HUES6 (cell line): Measurements from ENCODE around the gene GSG1L.

ENCODE experiments used
- H3K27ac ChIP-seq: 2 replicates; pipeline ENCODE4 v1.7.0; 2013; ENCODE audit warnings: low read depth, mild to moderate bottlenecking, low read length, inconsistent platforms
- H3K27me3 ChIP-seq: 2 replicates; pipeline ENCODE4 v1.6.1; 2013; ENCODE audit warnings: low read length; ENCODE audit not compliant: control insufficient read depth, insufficient read depth
- H3K36me3 ChIP-seq: 2 replicates; pipeline ENCODE4 v1.6.1; 2013; ENCODE audit warnings: low read length; ENCODE audit not compliant: control insufficient read depth, insufficient read depth
- H3K4me1 ChIP-seq: 2 replicates; pipeline ENCODE4 v1.6.1; 2013; ENCODE audit warnings: low read length; ENCODE audit not compliant: control insufficient read depth, insufficient read depth
- H3K4me3 ChIP-seq: 2 replicates; pipeline ENCODE4 v1.5.1; 2013; ENCODE audit warnings: low read depth, low read length
- H3K9ac ChIP-seq: one replicate; pipeline ENCODE4 v1.6.1; 2013; ENCODE audit warnings: mild to moderate bottlenecking, low read length
- H3K9me3 ChIP-seq: 2 replicates; pipeline ENCODE4 v1.6.1; 2013; ENCODE audit warnings: low read depth, low read length; ENCODE audit not compliant: control insufficient read depth, insufficient read depth

GSG1L gene

DNA sequence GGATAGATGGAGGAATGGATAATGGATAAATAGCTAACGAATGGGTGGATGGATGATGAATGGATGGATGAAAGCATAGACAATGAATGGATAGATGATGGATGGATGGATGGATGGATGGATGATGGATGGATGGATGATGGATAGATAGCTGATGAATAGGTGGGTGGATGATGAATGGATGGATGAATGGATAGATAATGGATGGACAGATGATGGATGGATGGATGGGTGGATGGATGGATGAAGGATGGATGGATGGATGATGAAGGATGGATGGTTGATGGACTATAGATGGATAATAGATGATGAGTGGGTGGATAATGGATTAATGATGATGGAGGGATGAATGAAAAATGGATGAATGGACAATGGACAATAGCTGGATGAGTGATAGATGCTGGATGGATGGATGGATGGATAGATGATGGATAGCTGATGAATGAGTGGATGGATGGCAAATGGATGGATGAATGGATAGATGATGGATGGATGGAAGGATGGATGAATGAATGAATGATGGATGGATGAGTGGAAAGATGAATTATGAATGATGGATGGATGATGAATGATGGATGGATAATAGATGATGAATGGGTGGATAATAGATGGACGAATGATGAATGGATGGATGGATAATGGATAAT is 273.8 kb downstream of the GSG1L start:
- Histone ChIP-seq H3K9ac (no peak overlapping the region), H3K27ac (no peak overlapping the region), H3K36me3 (no peaks in the 10 kb centered on the region), H3K27me3 (no peaks in the 10 kb centered on the region; the same call in 1 of the 2 replicates), H3K4me1 (no peaks in the 10 kb centered on the region), H3K4me3 (no peak overlapping the region), H3K9me3 (no peaks in the 10 kb centered on the region)

DNA sequence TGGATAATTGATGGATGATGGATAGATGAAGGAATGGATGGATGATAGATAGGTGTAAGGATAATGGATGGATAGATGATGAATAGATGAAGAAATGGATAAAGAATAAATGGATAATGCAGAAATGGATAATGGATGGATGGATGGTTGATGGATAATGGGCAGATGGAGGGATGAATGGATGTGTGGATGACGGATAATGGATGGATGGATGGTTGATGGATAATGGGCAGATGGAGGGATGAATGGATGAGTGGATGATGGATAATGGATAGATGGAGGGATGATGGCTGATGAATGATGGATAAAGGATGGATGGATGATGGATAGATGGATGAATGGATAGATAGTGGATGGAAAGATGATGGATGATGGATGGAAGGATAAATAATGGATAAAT is 274.4 kb downstream of the GSG1L start:
- no peaks in the 10 kb centered on the region for H3K9me3 ChIP-seq
- no peak overlapping the region for H3K27ac ChIP-seq
- no peak overlapping the region for H3K9ac ChIP-seq
- no peaks in the 10 kb centered on the region; the same call in 1 of the 2 replicates for H3K27me3 ChIP-seq
- H3K36me3 ChIP-seq = no peaks in the 10 kb centered on the region
- H3K4me3 ChIP-seq = no peak overlapping the region
- H3K4me1 ChIP-seq = no peaks in the 10 kb centered on the region

DNA sequence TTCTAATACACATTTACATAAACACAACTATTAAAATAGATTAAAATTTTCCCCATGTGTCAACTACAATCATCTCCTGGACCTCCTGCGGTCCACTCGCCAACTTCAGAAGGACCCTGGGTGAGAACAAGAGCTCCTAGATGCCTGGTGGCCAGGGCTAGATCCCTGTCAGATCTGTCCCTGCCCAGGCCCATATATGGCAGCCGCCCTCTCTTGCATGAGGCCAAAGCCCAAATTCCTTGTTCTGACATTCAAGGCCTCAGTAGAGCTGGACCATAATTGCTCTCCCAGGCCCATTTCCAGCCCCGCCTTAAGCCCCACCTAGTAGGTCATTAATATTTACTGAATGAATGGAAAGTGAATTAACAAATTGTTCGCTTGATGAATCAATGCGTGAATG is 275.8 kb downstream of the GSG1L start:
- no peaks in the 10 kb centered on the region for H3K9me3 ChIP-seq
- no peaks in the 10 kb centered on the region for H3K4me1 ChIP-seq
- H3K27ac ChIP-seq = no peak overlapping the region
- no peak overlapping the region for H3K4me3 ChIP-seq
- H3K27me3 ChIP-seq = no peaks in the 10 kb centered on the region; the same call in 1 of the 2 replicates
- no peaks in the 10 kb centered on the region for H3K36me3 ChIP-seq
- no peak overlapping the region for H3K9ac ChIP-seq

DNA sequence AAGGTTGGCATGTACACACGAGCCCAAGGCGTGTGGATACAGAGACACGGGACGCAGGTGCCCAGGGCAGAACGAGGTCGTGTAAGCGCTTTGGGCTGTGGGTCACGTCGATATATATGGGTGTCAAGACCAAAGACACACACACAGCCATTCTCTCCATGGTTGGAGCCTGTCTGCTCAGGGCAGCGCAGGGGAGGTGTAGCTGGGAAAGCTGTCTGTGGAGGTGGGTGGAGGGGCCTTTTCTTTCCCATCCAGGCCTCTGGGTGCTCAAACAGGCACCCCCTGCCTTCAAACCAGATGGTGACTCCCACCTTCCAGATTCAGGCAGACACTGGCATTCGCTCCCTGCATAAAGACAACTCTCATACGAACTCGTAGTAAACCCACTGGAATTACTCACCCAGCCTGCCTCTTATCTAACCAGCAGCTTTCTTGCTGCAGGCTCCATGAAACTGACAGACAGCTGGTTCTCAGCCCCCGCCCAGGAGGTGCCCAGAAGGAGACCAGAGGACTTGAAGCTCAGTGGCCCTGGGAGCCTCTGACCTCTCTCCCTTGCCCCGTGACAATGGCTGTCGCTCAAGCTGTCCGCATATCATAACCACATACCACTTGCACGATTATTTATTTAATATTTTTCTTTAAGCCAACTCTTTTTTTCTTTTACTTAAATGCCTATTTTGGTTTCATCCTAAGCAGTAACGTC is 276.4 kb downstream of the GSG1L start:
- H3K4me3 ChIP-seq = no peak overlapping the region
- H3K27me3 ChIP-seq = no peaks in the 10 kb centered on the region; the same call in 1 of the 2 replicates
- H3K27ac ChIP-seq = no peak overlapping the region
- no peaks in the 10 kb centered on the region for H3K4me1 ChIP-seq
- no peak overlapping the region for H3K9ac ChIP-seq
- H3K9me3 ChIP-seq = no peaks in the 10 kb centered on the region
- no peaks in the 10 kb centered on the region for H3K36me3 ChIP-seq

DNA sequence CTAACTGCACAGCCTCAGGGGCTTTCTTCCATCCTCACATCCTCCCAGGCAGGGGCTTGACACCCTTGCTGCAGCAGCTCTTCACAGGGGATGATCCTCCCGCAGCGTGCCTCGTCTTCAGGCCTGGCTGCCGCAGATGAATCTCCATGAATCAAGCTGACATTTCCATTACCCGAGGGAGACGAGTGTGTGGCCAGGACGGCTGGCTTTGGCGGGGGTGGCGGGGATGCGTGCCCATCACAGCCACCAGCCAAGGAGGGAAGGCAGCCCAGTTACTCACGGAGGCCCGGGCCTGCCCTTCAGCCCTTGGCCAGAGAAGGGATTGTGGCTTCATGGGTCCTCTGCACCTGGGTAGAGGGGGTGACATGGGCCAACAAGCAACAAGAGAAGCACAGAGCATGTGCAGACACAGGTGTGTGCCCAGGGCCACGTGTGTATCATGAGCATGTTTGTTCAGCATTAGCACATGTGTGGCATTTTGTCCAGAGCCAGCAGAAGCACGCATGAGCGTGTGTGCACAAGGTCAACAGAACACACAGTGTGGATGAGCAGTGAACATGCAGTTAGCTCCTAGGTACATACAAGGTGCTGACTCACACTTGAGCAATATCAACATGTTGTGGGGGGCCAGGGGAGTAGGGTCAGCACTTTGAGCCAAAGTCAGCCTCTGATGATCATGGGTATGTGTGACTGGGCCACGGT is 277.1 kb downstream of the GSG1L start:
- Histone ChIP-seq H3K36me3 (no peaks in the 10 kb centered on the region), H3K4me1 (no peaks in the 10 kb centered on the region), H3K27me3 (no peaks in the 10 kb centered on the region)

DNA sequence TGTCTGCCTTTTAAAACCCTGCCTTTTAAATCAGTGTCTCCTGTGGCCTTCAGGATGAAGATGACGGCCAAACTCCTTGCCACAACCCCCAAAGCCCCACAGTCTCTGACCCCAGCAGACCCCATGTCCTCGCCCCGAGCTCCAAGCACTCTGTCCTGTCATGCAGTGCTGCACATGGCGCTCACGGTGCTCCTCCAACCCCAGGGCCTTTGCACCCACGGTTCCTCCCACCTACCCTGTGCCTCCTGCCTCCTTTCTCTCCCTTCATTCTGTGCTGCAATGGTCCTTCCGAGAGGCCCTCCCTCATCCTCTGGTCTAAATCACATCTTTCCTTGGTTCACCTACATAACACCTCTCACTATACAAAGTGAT is 278.2 kb downstream of the GSG1L start:
- no peak overlapping the region for H3K27ac ChIP-seq
- H3K36me3 ChIP-seq = no peaks in the 10 kb centered on the region
- H3K4me1 ChIP-seq = no peaks in the 10 kb centered on the region
- H3K9me3 ChIP-seq = no peaks in the 10 kb centered on the region
- no peak overlapping the region for H3K9ac ChIP-seq
- no peaks in the 10 kb centered on the region for H3K27me3 ChIP-seq
- H3K4me3 ChIP-seq = no peak overlapping the region

More for the DNA sequence above, 277.1 kb downstream of the GSG1L start:
- no peak overlapping the region for H3K4me3 ChIP-seq
- H3K27ac ChIP-seq = no peak overlapping the region
- no peak overlapping the region for H3K9ac ChIP-seq
- H3K9me3 ChIP-seq = no peaks in the 10 kb centered on the region

DNA sequence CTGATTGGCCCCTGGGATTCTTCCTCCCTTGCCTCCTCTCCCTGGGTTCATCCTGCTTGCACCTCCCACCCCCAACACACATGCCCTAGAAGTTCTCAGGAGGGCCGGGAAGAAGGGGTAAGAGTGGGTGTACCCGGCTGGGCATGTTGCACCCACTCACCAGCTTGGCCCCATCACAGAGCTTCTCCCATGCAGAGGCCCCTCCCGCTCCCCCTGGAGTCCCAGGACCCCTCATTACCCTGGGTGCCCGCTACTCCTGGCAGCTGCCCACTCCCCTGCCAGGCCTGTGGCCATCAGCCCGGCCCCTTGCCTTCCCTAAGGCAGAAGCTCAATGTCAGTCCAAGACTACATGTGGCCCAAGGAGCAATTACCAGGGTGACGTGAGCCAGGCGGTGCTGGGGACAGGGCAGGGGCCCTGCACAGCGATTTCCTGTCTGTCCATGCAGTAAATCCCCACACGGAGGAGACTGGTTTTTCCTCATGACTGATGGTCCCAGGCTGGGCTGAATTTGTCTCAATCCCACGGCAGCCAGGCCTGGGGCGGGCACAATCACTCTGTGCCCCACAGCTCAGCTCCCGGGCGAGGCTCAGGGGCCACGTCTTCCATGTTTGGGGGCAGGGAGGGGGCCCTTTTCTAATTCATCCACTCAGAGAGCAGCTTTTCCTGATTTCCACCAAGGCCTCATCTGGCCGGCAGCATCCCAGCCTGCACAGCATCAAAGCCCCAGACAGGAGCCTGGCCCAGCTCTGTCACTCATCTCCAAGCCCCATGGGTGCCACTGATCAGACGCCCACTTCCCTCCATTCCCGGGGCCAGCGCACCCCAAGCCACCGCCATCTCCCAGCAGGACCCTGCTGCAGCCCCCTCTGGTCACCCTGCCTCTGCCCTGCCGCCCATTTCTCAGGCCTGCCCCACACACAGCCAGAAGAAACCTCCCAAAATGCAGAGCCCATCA is 278.9 kb downstream of the GSG1L start:
- H3K9ac ChIP-seq = no peak overlapping the region
- no peak overlapping the region for H3K27ac ChIP-seq
- no peaks in the 10 kb centered on the region for H3K27me3 ChIP-seq
- H3K4me3 ChIP-seq = no peak overlapping the region
- H3K9me3 ChIP-seq = no peaks in the 10 kb centered on the region
- H3K4me1 ChIP-seq = no peaks in the 10 kb centered on the region
- H3K36me3 ChIP-seq = no peaks in the 10 kb centered on the region

DNA sequence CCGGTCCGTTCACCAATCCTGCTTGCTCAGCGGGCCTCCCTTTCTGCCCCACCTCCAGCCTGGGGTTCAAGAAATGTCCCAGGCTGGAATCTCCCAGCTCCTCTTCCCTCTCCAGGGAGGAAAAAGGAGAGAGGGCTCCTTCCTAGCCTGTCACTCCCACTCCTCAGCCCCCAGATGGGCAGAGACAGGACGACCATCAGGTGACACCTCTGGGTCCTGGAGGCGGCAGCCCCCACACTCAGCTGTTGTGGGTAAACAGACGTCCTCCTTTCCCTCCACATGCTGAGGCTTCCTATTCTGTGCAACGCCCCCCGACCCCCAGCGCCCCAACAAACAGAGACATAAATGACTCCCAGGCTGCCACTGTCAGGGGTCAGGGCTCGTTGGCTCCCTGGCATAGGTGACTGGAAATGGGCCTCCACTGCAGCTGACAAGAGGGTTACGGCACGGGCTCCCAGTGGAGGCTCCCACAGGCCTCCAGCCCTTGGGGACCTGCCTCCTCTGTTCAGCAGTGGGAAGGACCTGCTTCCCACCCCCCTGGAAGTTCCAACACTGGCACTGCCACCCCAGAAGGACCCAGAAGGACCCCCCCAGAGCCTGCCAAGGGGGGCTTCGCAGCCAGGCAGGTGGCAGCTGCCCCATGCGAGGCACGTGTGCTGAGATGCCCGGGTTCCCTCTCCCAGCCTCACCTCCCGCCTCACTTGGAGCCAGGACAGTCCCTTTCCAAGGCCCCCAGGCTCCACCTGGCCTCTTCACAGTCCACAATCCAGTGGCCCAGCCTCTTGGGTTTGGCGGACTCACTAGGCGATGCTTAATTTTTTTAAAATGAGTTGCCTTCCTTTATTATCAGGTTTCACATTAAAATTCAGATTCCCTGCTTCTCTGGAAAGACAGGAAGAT is 281.3 kb downstream of the GSG1L start:
- Histone ChIP-seq H3K36me3 (no peaks in the 10 kb centered on the region), H3K4me3 (no peak overlapping the region)

DNA sequence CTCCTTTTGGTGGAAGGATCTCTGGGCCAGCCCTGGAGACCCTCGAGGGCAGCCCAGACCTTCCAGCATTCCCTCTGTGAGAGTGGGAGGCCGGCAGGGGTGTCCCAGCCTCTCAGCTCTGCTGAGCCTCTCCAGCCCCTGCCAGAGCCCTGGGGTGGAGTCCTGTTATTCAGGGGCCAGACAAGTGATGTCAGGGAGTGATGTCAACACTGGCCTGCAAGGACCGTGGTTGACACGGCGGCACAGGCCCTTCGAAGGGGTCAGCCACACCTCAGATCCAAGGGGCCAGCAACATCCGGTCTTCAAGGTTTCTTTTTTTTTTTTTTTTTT is 282.4 kb downstream of the GSG1L start:
- no peak overlapping the region for H3K9ac ChIP-seq
- no peaks in the 10 kb centered on the region for H3K9me3 ChIP-seq
- no peaks in the 10 kb centered on the region for H3K36me3 ChIP-seq

More for the DNA sequence above, 281.3 kb downstream of the GSG1L start:
- no peaks in the 10 kb centered on the region for H3K27me3 ChIP-seq
- H3K27ac ChIP-seq = no peak overlapping the region
- H3K9ac ChIP-seq = no peak overlapping the region
- no peaks in the 10 kb centered on the region for H3K4me1 ChIP-seq
- H3K9me3 ChIP-seq = no peaks in the 10 kb centered on the region

More for the DNA sequence above, 282.4 kb downstream of the GSG1L start:
- H3K4me1 ChIP-seq = no peaks in the 10 kb centered on the region
- no peak overlapping the region for H3K4me3 ChIP-seq
- H3K27ac ChIP-seq = no peak overlapping the region
- no peaks in the 10 kb centered on the region for H3K27me3 ChIP-seq
